ENCODE data around the gene RAB26. TPM values are rescaled to one million over a fixed set of nuclear protein-coding genes. Genes with fewer than 3 reads are reported as not detected.

The RAB26 gene
- total RNA-seq, 1 donor from 2014 or later: 292 TPM

DNA sequence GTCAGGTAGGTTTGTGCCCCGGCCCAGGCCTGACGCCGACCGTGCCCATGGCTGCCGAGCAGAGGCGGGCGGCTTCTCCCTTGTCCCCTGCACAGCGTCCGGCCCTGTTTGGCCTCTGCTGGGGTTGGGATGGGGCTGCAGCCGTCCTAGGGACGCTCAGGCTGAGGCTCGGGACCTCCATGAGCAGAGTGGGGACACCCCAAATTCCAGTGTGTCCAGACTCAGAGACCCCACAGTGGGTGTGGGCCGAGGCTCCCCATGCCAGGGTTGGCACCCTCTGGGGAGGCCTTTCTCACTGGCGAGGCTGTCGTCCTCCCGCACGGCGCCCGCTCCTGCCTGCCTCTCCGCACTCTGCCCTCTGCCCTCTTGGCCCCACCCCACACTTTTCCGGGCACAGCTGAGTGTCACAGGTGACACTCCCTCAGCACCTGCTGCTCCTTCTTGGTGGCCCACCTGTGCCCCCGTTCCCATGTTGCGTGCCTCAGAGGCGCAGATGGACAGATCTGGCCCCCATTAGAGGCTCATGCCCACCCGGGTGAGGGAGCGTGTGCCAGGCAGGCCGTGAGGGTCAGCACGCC is 23.3 kb downstream of the RAB26 start:
- no peak for DNase-seq
- Mint-ChIP-seq H3K36me3 (ENCODE audit: unreplicated experiment) (no peaks in the 10 kb centered on the region), H3K4me1 (ENCODE audit: low read depth, unreplicated experiment) (peaks cover 3% of the 10 kb centered on the region), H3K27me3 (ENCODE audit: unreplicated experiment) (peaks cover 2% of the 10 kb centered on the region), H3K4me3 (ENCODE audit: unreplicated experiment) (no peak overlapping the region), H3K9me3 (ENCODE audit: unreplicated experiment) (no peaks in the 10 kb centered on the region), H3K27ac (ENCODE audit: unreplicated experiment) (no peak overlapping the region)
- TF ChIP-seq, protein P1, sequence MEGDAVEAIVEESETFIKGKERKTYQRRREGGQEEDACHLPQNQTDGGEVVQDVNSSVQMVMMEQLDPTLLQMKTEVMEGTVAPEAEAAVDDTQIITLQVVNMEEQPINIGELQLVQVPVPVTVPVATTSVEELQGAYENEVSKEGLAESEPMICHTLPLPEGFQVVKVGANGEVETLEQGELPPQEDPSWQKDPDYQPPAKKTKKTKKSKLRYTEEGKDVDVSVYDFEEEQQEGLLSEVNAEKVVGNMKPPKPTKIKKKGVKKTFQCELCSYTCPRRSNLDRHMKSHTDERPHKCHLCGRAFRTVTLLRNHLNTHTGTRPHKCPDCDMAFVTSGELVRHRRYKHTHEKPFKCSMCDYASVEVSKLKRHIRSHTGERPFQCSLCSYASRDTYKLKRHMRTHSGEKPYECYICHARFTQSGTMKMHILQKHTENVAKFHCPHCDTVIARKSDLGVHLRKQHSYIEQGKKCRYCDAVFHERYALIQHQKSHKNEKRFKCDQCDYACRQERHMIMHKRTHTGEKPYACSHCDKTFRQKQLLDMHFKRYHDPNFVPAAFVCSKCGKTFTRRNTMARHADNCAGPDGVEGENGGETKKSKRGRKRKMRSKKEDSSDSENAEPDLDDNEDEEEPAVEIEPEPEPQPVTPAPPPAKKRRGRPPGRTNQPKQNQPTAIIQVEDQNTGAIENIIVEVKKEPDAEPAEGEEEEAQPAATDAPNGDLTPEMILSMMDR (IDR thresholded peaks at IDR 0.05; ENCODE audit: partially characterized antibody, unreplicated experiment): no peak

GRCh38 chr16:2172688-2173335 is 24.4 kb downstream of the RAB26 start:
- H3K4me3 Mint-ChIP-seq (ENCODE audit: unreplicated experiment): no peak overlapping the region
- H3K4me1 Mint-ChIP-seq (ENCODE audit: low read depth, unreplicated experiment): peaks cover 3% of the 10 kb centered on the region
- H3K27ac Mint-ChIP-seq (ENCODE audit: unreplicated experiment): no peak overlapping the region
- no peak for DNase-seq
- TF ChIP-seq, protein P1 (IDR thresholded peaks at IDR 0.05; ENCODE audit: partially characterized antibody, unreplicated experiment): no peak
- H3K36me3 Mint-ChIP-seq (ENCODE audit: unreplicated experiment): no peaks in the 10 kb centered on the region
- H3K27me3 Mint-ChIP-seq (ENCODE audit: unreplicated experiment): peaks cover 2% of the 10 kb centered on the region
- H3K9me3 Mint-ChIP-seq (ENCODE audit: unreplicated experiment): no peaks in the 10 kb centered on the region

DNA sequence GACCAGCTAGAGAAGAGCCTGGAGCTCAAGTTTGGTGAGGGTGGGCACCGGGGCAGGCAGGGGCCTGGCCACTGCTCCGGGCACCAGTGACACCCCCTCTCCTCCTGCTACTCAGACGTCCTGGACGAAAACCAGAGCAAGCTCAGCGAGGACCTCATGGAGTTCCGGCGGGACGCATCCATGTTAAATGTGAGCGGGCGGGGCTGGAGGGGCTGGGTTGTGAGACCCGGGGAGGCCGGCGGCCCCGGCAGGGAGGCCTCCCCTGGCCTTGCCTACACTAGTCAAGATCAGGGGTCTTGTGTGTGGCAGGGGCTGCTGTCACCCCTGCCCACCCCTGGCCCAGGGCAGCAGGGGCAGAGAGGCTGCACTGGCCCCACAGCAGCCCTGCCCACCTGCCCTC is 24.9 kb downstream of the RAB26 start:
- Mint-ChIP-seq H3K4me3 (ENCODE audit: unreplicated experiment) (no peak overlapping the region), H3K9me3 (ENCODE audit: unreplicated experiment) (no peaks in the 10 kb centered on the region), H3K27me3 (ENCODE audit: unreplicated experiment) (peaks cover 2% of the 10 kb centered on the region), H3K36me3 (ENCODE audit: unreplicated experiment) (no peaks in the 10 kb centered on the region), H3K27ac (ENCODE audit: unreplicated experiment) (no peak overlapping the region), H3K4me1 (ENCODE audit: low read depth, unreplicated experiment) (peaks cover under 1% of the 10 kb centered on the region)
- no peak for DNase-seq
- TF ChIP-seq, protein P1 (IDR thresholded peaks at IDR 0.05; ENCODE audit: partially characterized antibody, unreplicated experiment): no peak

DNA sequence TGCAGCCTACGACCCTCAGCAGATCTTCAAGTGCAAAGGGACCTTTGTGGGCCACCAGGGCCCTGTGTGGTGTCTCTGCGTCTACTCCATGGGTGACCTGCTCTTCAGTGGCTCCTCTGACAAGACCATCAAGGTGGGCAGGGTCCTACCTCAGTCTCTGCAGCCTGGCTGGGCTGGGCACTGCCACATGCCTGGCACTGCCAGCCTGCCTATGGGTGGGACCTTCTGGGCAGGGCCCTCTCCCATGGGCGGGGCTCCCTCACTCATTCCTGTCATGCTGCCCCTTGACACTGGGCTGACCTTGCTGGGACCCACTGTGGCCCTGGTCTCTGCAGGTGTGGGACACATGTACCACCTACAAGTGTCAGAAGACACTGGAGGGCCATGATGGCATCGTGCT is 25.5 kb downstream of the RAB26 start:
- no peak for DNase-seq
- Mint-ChIP-seq H3K36me3 (ENCODE audit: unreplicated experiment) (no peaks in the 10 kb centered on the region), H3K27me3 (ENCODE audit: unreplicated experiment) (peaks cover 2% of the 10 kb centered on the region), H3K4me3 (ENCODE audit: unreplicated experiment) (no peak overlapping the region), H3K27ac (ENCODE audit: unreplicated experiment) (no peak overlapping the region), H3K9me3 (ENCODE audit: unreplicated experiment) (no peaks in the 10 kb centered on the region), H3K4me1 (ENCODE audit: low read depth, unreplicated experiment) (no peaks in the 10 kb centered on the region)
- TF ChIP-seq, protein P1 (IDR thresholded peaks at IDR 0.05; ENCODE audit: partially characterized antibody, unreplicated experiment): no peak

GRCh38 chr16:2174396-2175131 is 26.1 kb downstream of the RAB26 start:
- Mint-ChIP-seq H3K4me1 (ENCODE audit: low read depth, unreplicated experiment) (no peaks in the 10 kb centered on the region), H3K4me3 (ENCODE audit: unreplicated experiment) (no peak overlapping the region), H3K36me3 (ENCODE audit: unreplicated experiment) (no peaks in the 10 kb centered on the region), H3K9me3 (ENCODE audit: unreplicated experiment) (no peaks in the 10 kb centered on the region), H3K27ac (ENCODE audit: unreplicated experiment) (no peak overlapping the region), H3K27me3 (ENCODE audit: unreplicated experiment) (peaks cover 2% of the 10 kb centered on the region)
- no peak for DNase-seq
- TF ChIP-seq, protein P1 (IDR thresholded peaks at IDR 0.05; ENCODE audit: partially characterized antibody, unreplicated experiment): no peak

Measured in glutamatergic neuron (in vitro differentiated cells).